ENCODE data around the gene BABAM2.

Gene BABAM2

GRCh38 chr2:28172114-28172898 lies 281.8 kb downstream of the BABAM2 start:
- Histone ChIP-seq H3K27ac (ENCODE audit: low read depth, low read length) (no peak overlapping the region), H3K27me3 (ENCODE audit: control insufficient read depth in 1 of 2, insufficient read depth in 2 of 2, low read length in 2 of 2) (no peaks in the 10 kb centered on the region), H3K9ac (ENCODE audit: low read length) (no peak overlapping the region), H3K4me1 (ENCODE audit: insufficient read depth, low read length) (no peaks in the 10 kb centered on the region), H3K4me3 (ENCODE audit: low read depth in 1 of 2, low read length in 2 of 2) (no peak overlapping the region), H3K36me3 (ENCODE audit: insufficient read depth, low read length) (no peaks in the 10 kb centered on the region), H3K9me3 (ENCODE audit: low read length) (no peaks in the 10 kb centered on the region)

- Histone ChIP-seq H3K9ac (ENCODE audit: low read length) (no peak overlapping the region), H3K4me1 (ENCODE audit: insufficient read depth, low read length) (no peaks in the 10 kb centered on the region), H3K9me3 (ENCODE audit: low read length) (no peaks in the 10 kb centered on the region), H3K36me3 (ENCODE audit: insufficient read depth, low read length) (no peaks in the 10 kb centered on the region), H3K4me3 (ENCODE audit: low read depth in 1 of 2, low read length in 2 of 2) (no peak overlapping the region), H3K27me3 (ENCODE audit: control insufficient read depth in 1 of 2, insufficient read depth in 2 of 2, low read length in 2 of 2) (no peaks in the 10 kb centered on the region), H3K27ac (ENCODE audit: low read depth, low read length) (no peak overlapping the region)
These were observed 282.8 kb downstream of the BABAM2 start for GRCh38 chr2:28173377-28173776.

- no peak overlapping the region for H3K9ac ChIP-seq (ENCODE audit: low read length)
- H3K27me3 ChIP-seq (ENCODE audit: control insufficient read depth in 1 of 2, insufficient read depth in 2 of 2, low read length in 2 of 2) = no peaks in the 10 kb centered on the region
- no peaks in the 10 kb centered on the region for H3K36me3 ChIP-seq (ENCODE audit: insufficient read depth, low read length)
- no peaks in the 10 kb centered on the region for H3K4me1 ChIP-seq (ENCODE audit: insufficient read depth, low read length)
- no peak overlapping the region for H3K27ac ChIP-seq (ENCODE audit: low read depth, low read length)
- H3K4me3 ChIP-seq (ENCODE audit: low read depth in 1 of 2, low read length in 2 of 2) = no peak overlapping the region
- H3K9me3 ChIP-seq (ENCODE audit: low read length) = no peaks in the 10 kb centered on the region
These were observed 283.7 kb downstream of the BABAM2 start for GRCh38 chr2:28174211-28174610.

- no peak overlapping the region for H3K4me3 ChIP-seq (ENCODE audit: low read depth in 1 of 2, low read length in 2 of 2)
- no peak overlapping the region for H3K27ac ChIP-seq (ENCODE audit: low read depth, low read length)
- no peaks in the 10 kb centered on the region for H3K9me3 ChIP-seq (ENCODE audit: low read length)
- H3K36me3 ChIP-seq (ENCODE audit: insufficient read depth, low read length) = no peaks in the 10 kb centered on the region
- H3K27me3 ChIP-seq (ENCODE audit: control insufficient read depth in 1 of 2, insufficient read depth in 2 of 2, low read length in 2 of 2) = no peaks in the 10 kb centered on the region
- no peaks in the 10 kb centered on the region for H3K4me1 ChIP-seq (ENCODE audit: insufficient read depth, low read length)
- H3K9ac ChIP-seq (ENCODE audit: low read length) = no peak overlapping the region
These were observed 284.5 kb downstream of the BABAM2 start for GRCh38 chr2:28175028-28175427.

- Histone ChIP-seq H3K4me1 (ENCODE audit: insufficient read depth, low read length) (no peaks in the 10 kb centered on the region), H3K27ac (ENCODE audit: low read depth, low read length) (no peak overlapping the region), H3K4me3 (ENCODE audit: low read depth in 1 of 2, low read length in 2 of 2) (no peak overlapping the region), H3K36me3 (ENCODE audit: insufficient read depth, low read length) (no peaks in the 10 kb centered on the region), H3K9me3 (ENCODE audit: low read length) (no peaks in the 10 kb centered on the region), H3K27me3 (ENCODE audit: control insufficient read depth in 1 of 2, insufficient read depth in 2 of 2, low read length in 2 of 2) (no peaks in the 10 kb centered on the region), H3K9ac (ENCODE audit: low read length) (no peak overlapping the region)
These were observed 288.4 kb downstream of the BABAM2 start for GRCh38 chr2:28178946-28179345.

- Histone ChIP-seq H3K27ac (ENCODE audit: low read depth, low read length) (no peak overlapping the region), H3K9me3 (ENCODE audit: low read length) (no peaks in the 10 kb centered on the region), H3K4me1 (ENCODE audit: insufficient read depth, low read length) (no peaks in the 10 kb centered on the region), H3K9ac (ENCODE audit: low read length) (no peak overlapping the region), H3K4me3 (ENCODE audit: low read depth in 1 of 2, low read length in 2 of 2) (no peak overlapping the region), H3K36me3 (ENCODE audit: insufficient read depth, low read length) (no peaks in the 10 kb centered on the region), H3K27me3 (ENCODE audit: control insufficient read depth in 1 of 2, insufficient read depth in 2 of 2, low read length in 2 of 2) (no peaks in the 10 kb centered on the region)
These were observed 291.3 kb downstream of the BABAM2 start for GRCh38 chr2:28181801-28182200.

- Histone ChIP-seq H3K27ac (ENCODE audit: low read depth, low read length) (no peak overlapping the region), H3K9me3 (ENCODE audit: low read length) (no peaks in the 10 kb centered on the region), H3K4me3 (ENCODE audit: low read depth in 1 of 2, low read length in 2 of 2) (no peak overlapping the region), H3K27me3 (ENCODE audit: control insufficient read depth in 1 of 2, insufficient read depth in 2 of 2, low read length in 2 of 2) (no peaks in the 10 kb centered on the region), H3K4me1 (ENCODE audit: insufficient read depth, low read length) (no peaks in the 10 kb centered on the region), H3K36me3 (ENCODE audit: insufficient read depth, low read length) (no peaks in the 10 kb centered on the region), H3K9ac (ENCODE audit: low read length) (no peak overlapping the region)
These were observed 291.8 kb downstream of the BABAM2 start for GRCh38 chr2:28182348-28182747.

GRCh38 chr2:28185153-28185552 lies 294.6 kb downstream of the BABAM2 start:
- H3K9ac ChIP-seq (ENCODE audit: low read length) = no peak overlapping the region
- no peaks in the 10 kb centered on the region for H3K9me3 ChIP-seq (ENCODE audit: low read length)
- H3K4me1 ChIP-seq (ENCODE audit: insufficient read depth, low read length) = no peaks in the 10 kb centered on the region
- H3K27me3 ChIP-seq (ENCODE audit: control insufficient read depth in 1 of 2, insufficient read depth in 2 of 2, low read length in 2 of 2) = no peaks in the 10 kb centered on the region
- no peak overlapping the region for H3K27ac ChIP-seq (ENCODE audit: low read depth, low read length)
- H3K4me3 ChIP-seq (ENCODE audit: low read depth in 1 of 2, low read length in 2 of 2) = no peak overlapping the region
- no peaks in the 10 kb centered on the region for H3K36me3 ChIP-seq (ENCODE audit: insufficient read depth, low read length)

- H3K27ac ChIP-seq (ENCODE audit: low read depth, low read length) = no peak overlapping the region
- H3K9me3 ChIP-seq (ENCODE audit: low read length) = no peaks in the 10 kb centered on the region
- H3K9ac ChIP-seq (ENCODE audit: low read length) = no peak overlapping the region
- no peaks in the 10 kb centered on the region for H3K4me1 ChIP-seq (ENCODE audit: insufficient read depth, low read length)
- H3K36me3 ChIP-seq (ENCODE audit: insufficient read depth, low read length) = no peaks in the 10 kb centered on the region
- no peaks in the 10 kb centered on the region for H3K27me3 ChIP-seq (ENCODE audit: control insufficient read depth in 1 of 2, insufficient read depth in 2 of 2, low read length in 2 of 2)
- H3K4me3 ChIP-seq (ENCODE audit: low read depth in 1 of 2, low read length in 2 of 2) = no peak overlapping the region
These were observed 295.4 kb downstream of the BABAM2 start for GRCh38 chr2:28185891-28186290.

- no peak overlapping the region for H3K9ac ChIP-seq (ENCODE audit: low read length)
- H3K27ac ChIP-seq (ENCODE audit: low read depth, low read length) = no peak overlapping the region
- no peaks in the 10 kb centered on the region for H3K4me1 ChIP-seq (ENCODE audit: insufficient read depth, low read length)
- H3K9me3 ChIP-seq (ENCODE audit: low read length) = no peaks in the 10 kb centered on the region
- H3K36me3 ChIP-seq (ENCODE audit: insufficient read depth, low read length) = no peaks in the 10 kb centered on the region
- H3K4me3 ChIP-seq (ENCODE audit: low read depth in 1 of 2, low read length in 2 of 2) = no peak overlapping the region
- H3K27me3 ChIP-seq (ENCODE audit: control insufficient read depth in 1 of 2, insufficient read depth in 2 of 2, low read length in 2 of 2) = no peaks in the 10 kb centered on the region
These were observed 296.7 kb downstream of the BABAM2 start for GRCh38 chr2:28187186-28187585.

GRCh38 chr2:28188436-28188835 lies 297.9 kb downstream of the BABAM2 start:
- H3K27me3 ChIP-seq (ENCODE audit: control insufficient read depth in 1 of 2, insufficient read depth in 2 of 2, low read length in 2 of 2) = no peaks in the 10 kb centered on the region
- no peak overlapping the region for H3K9ac ChIP-seq (ENCODE audit: low read length)
- H3K9me3 ChIP-seq (ENCODE audit: low read length) = no peaks in the 10 kb centered on the region
- H3K27ac ChIP-seq (ENCODE audit: low read depth, low read length) = no peak overlapping the region
- H3K36me3 ChIP-seq (ENCODE audit: insufficient read depth, low read length) = no peaks in the 10 kb centered on the region
- H3K4me3 ChIP-seq (ENCODE audit: low read depth in 1 of 2, low read length in 2 of 2) = no peak overlapping the region
- no peaks in the 10 kb centered on the region for H3K4me1 ChIP-seq (ENCODE audit: insufficient read depth, low read length)

All from muscle layer of colon (tissue), 2 donors.